Activated CD4-positive, alpha-beta memory T cell treated with anti-CD3 and anti-CD28 coated beads, Interleukin-2, amount 10 ng/mL, durations not matched to agents 7 days and 5 days (primary cell): Measurements from ENCODE around the gene HBD. TPM values are rescaled to one million over a fixed set of nuclear protein-coding genes. Genes with fewer than 3 reads are reported as not detected.
A peak's percentile ranks its signal among the peaks of the same experiment; 100 is the strongest.

ENCODE experiments used
- CTCF ChIA-PET: fragments of 350-600 bp; sonication (Branson Sonifier 250); formaldehyde crosslinking; loops from one replicate; lab custom pipeline; 2021; ENCODE audit warnings: antibody characterized with exemption, inconsistent platforms; lab: Charles Lee
- POLR2A ChIA-PET: fragments of 350-600 bp; sonication (Branson Sonifier 250); formaldehyde crosslinking; loops from one replicate; lab custom pipeline; 2021; ENCODE audit warnings: antibody characterized with exemption; lab: Charles Lee
- DNase-seq: peaks from one replicate; pipeline ENCODE4 v3.0.0-alpha.2; 2020
- H3K27ac Mint-ChIP-seq: one replicate; pipeline ENCODE4 v1.8.0; 2021; ENCODE audit warnings: mild to moderate bottlenecking, mixed read lengths
- H3K27me3 Mint-ChIP-seq: one replicate; pipeline ENCODE4 v1.8.0; 2021; ENCODE audit warnings: mixed read lengths
- H3K36me3 Mint-ChIP-seq: one replicate; pipeline ENCODE4 v1.8.0; 2021; ENCODE audit warnings: low read depth, mixed read lengths
- H3K4me1 Mint-ChIP-seq: one replicate; pipeline ENCODE4 v1.8.0; 2021; ENCODE audit warnings: mixed read lengths
- H3K4me3 Mint-ChIP-seq: one replicate; pipeline ENCODE4 v1.8.0; 2021; ENCODE audit warnings: mild to moderate bottlenecking, mixed read lengths
- H3K9me3 Mint-ChIP-seq: one replicate; pipeline ENCODE4 v1.8.0; 2021; ENCODE audit warnings: mixed read lengths
- total RNA-seq, 2 experiments: library from RNA; stranded (reverse); gene quantifications; one replicate each; pipeline ENCODE4 v1.2.3, GENCODE V29; 2021

HBD gene
- total RNA-seq = not detected

- H3K27ac Mint-ChIP-seq = no peak within 1 kb of the TSS
- H3K36me3 Mint-ChIP-seq = no peaks in the 10 kb centered on the region
- H3K4me1 Mint-ChIP-seq = peaks cover 5% of the 10 kb centered on the region
- no peaks in the 10 kb centered on the region for H3K9me3 Mint-ChIP-seq
- DNase-seq = no peak
- H3K4me3 Mint-ChIP-seq = no peak within 1 kb of the TSS
- CTCF ChIA-PET = no interaction called here
- POLR2A ChIA-PET = no interaction called here
- H3K27me3 Mint-ChIP-seq = no peaks in the 10 kb centered on the region
Measured at GRCh38 chr11:5234381-5234834, at the start of gene HBD. HBD (minus strand) TSS chr11:5234483; CDS start chr11:5234433, 50 bp downstream.

DNA sequence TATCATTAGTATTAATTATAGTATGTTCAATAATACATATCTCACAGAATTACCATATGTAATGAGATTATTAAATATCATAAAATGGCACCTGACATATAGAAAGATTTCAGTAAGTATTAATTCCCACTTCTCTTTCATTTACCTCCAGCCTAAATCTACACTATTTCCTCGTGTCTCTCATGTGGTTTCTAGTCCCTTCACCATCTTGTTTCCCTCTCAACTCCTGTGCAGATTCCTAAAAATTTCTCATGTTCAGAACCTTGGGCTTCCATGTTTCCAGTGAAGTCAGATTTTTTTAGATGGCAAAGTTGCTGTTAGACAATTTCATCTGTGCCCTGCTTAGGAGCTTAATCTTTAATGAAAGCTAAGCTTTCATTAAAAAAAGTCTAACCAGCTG lies 49.6 kb upstream of the HBD start:
- Mint-ChIP-seq H3K4me3 (no peak overlapping the region), H3K9me3 (no peaks in the 10 kb centered on the region), H3K36me3 (no peaks in the 10 kb centered on the region), H3K27ac (no peak overlapping the region), H3K4me1 (peaks cover 8% of the 10 kb centered on the region), H3K27me3 (no peaks in the 10 kb centered on the region)
- ChIA-PET CTCF (interaction anchor here (1.0 kb wide), 1 partner anchor 9 kb away, joined by 3 read pairs; no protein-coding TSS in a partner anchor), POLR2A (no interaction called here)
- no peak for DNase-seq

- H3K27ac Mint-ChIP-seq = no peak overlapping the region
- H3K4me1 Mint-ChIP-seq = peaks cover 8% of the 10 kb centered on the region
- no peaks in the 10 kb centered on the region for H3K27me3 Mint-ChIP-seq
- H3K4me3 Mint-ChIP-seq = no peak overlapping the region
- DNase-seq = no peak
- no peaks in the 10 kb centered on the region for H3K9me3 Mint-ChIP-seq
- ChIA-PET CTCF (interaction anchor here (0.7 kb wide), 1 partner anchor 19 kb away, joined by 3 read pairs; no protein-coding TSS in a partner anchor), POLR2A (no interaction called here)
- H3K36me3 Mint-ChIP-seq = no peaks in the 10 kb centered on the region
Measured at GRCh38 chr11:5283086-5283485, 48.8 kb upstream of the HBD start.

DNA sequence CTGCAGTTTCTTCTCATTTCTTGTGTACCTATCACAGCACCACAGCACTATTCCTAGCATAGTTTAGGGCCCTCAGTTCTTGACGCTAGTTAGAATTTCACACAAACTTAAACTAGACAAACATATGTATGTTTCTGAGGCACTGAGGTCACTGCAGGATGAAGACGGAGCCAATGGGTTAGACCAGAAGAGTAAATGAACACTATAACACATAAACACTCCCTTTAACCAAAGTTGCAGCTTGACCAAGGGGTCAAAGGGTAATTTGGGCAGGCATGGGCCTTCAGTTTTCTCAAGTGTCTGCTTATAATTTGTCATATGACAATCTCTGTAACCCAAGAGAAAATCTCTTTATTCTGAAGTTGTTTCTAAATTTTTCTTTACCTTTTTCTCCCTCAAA lies 48.3 kb upstream of the HBD start:
- no peaks in the 10 kb centered on the region for H3K36me3 Mint-ChIP-seq
- H3K9me3 Mint-ChIP-seq = no peaks in the 10 kb centered on the region
- no peak overlapping the region for H3K4me3 Mint-ChIP-seq
- ChIA-PET POLR2A (no interaction called here), CTCF (interaction anchor here (0.7 kb wide), 1 partner anchor 20 kb away, joined by 3 read pairs; no protein-coding TSS in a partner anchor)
- no peaks in the 10 kb centered on the region for H3K27me3 Mint-ChIP-seq
- peaks cover 8% of the 10 kb centered on the region for H3K4me1 Mint-ChIP-seq
- H3K27ac Mint-ChIP-seq = no peak overlapping the region
- DNase-seq = no peak

GRCh38 chr11:5281596-5281995 lies 47.3 kb upstream of the HBD start:
- CTCF ChIA-PET = interaction anchor here (0.9 to 1.9 kb wide), 2 partner anchors 9 to 17 kb away, joined by 3 to 8 read pairs; no protein-coding TSS in a partner anchor
- no peaks in the 10 kb centered on the region for H3K27me3 Mint-ChIP-seq
- no peak overlapping the region for H3K4me3 Mint-ChIP-seq
- H3K36me3 Mint-ChIP-seq = no peaks in the 10 kb centered on the region
- H3K4me1 Mint-ChIP-seq = peaks cover 8% of the 10 kb centered on the region
- no peak for DNase-seq
- no peaks in the 10 kb centered on the region for H3K9me3 Mint-ChIP-seq
- POLR2A ChIA-PET = no interaction called here
- H3K27ac Mint-ChIP-seq = no peak overlapping the region

- no peaks in the 10 kb centered on the region for H3K36me3 Mint-ChIP-seq
- no peak overlapping the region for H3K27ac Mint-ChIP-seq
- no peaks in the 10 kb centered on the region for H3K27me3 Mint-ChIP-seq
- DNase-seq = peak; percentile 42
- H3K4me3 Mint-ChIP-seq = no peak overlapping the region
- ChIA-PET POLR2A (no interaction called here), CTCF (interaction anchor here (1.9 kb wide), 1 partner anchor 10 kb away, joined by 8 read pairs; no protein-coding TSS in a partner anchor)
- peaks cover 8% of the 10 kb centered on the region for H3K4me1 Mint-ChIP-seq
- no peaks in the 10 kb centered on the region for H3K9me3 Mint-ChIP-seq
Measured at GRCh38 chr11:5280582-5281102, 46.4 kb upstream of the HBD start.

DNA sequence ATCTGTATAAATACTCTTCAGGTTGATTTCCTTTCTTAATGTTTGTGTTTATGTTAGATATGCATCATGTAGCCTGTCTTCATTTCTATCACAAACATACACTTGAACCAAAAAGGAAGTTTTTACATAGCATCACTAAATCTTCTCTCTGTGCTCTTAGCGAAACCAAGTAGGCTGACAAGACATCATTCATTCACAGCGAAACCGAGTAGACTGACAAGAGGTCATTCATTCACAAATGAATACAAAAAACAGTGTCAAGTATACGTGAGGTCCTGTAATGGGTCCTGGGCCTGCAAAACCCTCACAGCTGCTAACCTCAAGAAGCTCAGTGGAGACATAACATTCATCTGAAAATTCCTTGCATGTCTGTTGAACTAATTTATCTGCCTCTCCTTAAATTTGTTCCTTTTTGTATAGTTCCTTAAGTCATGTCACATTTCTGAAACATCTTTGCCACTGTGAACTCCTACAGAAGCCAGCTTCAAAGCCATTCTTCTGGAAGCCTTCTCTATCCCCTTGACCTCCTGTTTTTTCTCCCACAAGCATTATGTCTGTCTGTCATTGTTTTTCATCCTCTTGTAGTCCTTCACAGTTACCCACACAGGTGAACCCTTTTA lies 45.3 kb upstream of the HBD start:
- Mint-ChIP-seq H3K4me3 (no peak overlapping the region), H3K36me3 (no peaks in the 10 kb centered on the region), H3K4me1 (peaks cover 8% of the 10 kb centered on the region), H3K27ac (no peak overlapping the region), H3K27me3 (peaks cover under 1% of the 10 kb centered on the region), H3K9me3 (no peaks in the 10 kb centered on the region)
- CTCF ChIA-PET = no interaction called here
- POLR2A ChIA-PET = no interaction called here
- DNase-seq = no peak

- Mint-ChIP-seq H3K9me3 (no peaks in the 10 kb centered on the region), H3K4me3 (no peak overlapping the region), H3K27me3 (peaks cover 3% of the 10 kb centered on the region), H3K4me1 (peaks cover 8% of the 10 kb centered on the region), H3K36me3 (no peaks in the 10 kb centered on the region), H3K27ac (no peak overlapping the region)
- POLR2A ChIA-PET = no interaction called here
- CTCF ChIA-PET = no interaction called here
- no peak for DNase-seq
Measured at GRCh38 chr11:5277807-5278382, 43.6 kb upstream of the HBD start.

GRCh38 chr11:5276697-5277096 lies 42.4 kb upstream of the HBD start:
- ChIA-PET POLR2A (no interaction called here), CTCF (interaction anchor here (0.7 kb wide), 1 partner anchor 134 kb away, joined by 3 read pairs; no protein-coding TSS in a partner anchor)
- Mint-ChIP-seq H3K4me3 (no peak overlapping the region), H3K36me3 (no peaks in the 10 kb centered on the region), H3K27me3 (peaks cover 3% of the 10 kb centered on the region), H3K9me3 (no peaks in the 10 kb centered on the region), H3K4me1 (peaks cover 8% of the 10 kb centered on the region), H3K27ac (no peak overlapping the region)
- DNase-seq = no peak

DNA sequence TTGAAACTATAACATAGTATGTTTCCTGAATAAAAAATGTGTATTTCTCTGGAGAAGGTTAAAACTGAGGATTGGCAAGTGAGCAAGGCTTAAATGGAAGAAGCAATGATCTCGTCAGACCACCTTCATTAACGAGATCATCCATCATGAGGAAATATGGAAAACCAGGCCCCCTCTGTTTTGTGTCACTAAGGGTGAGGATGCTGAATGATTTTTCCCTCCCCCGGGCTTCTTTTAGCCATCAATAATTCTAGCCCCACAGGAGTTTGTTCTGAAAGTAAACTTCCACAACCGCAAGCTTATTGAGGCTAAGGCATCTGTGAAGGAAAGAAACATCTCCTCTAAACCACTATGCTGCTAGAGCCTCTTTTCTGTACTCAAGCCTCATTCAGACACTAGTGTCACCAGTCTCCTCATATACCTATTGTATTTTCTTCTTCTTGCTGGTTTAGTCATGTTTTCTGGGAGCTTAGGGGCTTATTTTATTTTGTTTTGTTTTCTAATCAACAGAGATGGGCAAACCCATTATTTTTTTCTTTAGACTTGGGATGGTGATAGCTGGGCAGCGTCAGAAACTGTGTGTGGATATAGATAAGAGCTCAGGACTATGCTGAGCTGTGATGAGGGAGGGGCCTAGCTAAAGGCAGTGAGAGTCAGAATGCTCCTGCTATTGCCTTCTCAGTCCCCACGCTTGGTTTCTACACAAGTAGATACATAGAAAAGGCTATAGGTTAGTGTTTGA lies 41.3 kb upstream of the HBD start:
- H3K36me3 Mint-ChIP-seq = no peaks in the 10 kb centered on the region
- H3K4me3 Mint-ChIP-seq = no peak overlapping the region
- CTCF ChIA-PET = interaction anchor here (1.4 kb wide), 1 partner anchor 8 kb away, joined by 3 read pairs; no protein-coding TSS in a partner anchor
- no peak overlapping the region for H3K27ac Mint-ChIP-seq
- POLR2A ChIA-PET = no interaction called here
- no peak for DNase-seq
- peaks cover 4% of the 10 kb centered on the region for H3K4me1 Mint-ChIP-seq
- H3K9me3 Mint-ChIP-seq = no peaks in the 10 kb centered on the region
- peaks cover 3% of the 10 kb centered on the region for H3K27me3 Mint-ChIP-seq

GRCh38 chr11:5274395-5274794 lies 40.1 kb upstream of the HBD start:
- no peak overlapping the region for H3K27ac Mint-ChIP-seq
- no peaks in the 10 kb centered on the region for H3K9me3 Mint-ChIP-seq
- POLR2A ChIA-PET = no interaction called here
- no peaks in the 10 kb centered on the region for H3K4me1 Mint-ChIP-seq
- peaks cover 3% of the 10 kb centered on the region for H3K27me3 Mint-ChIP-seq
- H3K36me3 Mint-ChIP-seq = no peaks in the 10 kb centered on the region
- no peak overlapping the region for H3K4me3 Mint-ChIP-seq
- DNase-seq = no peak
- CTCF ChIA-PET = interaction anchor here (1.4 kb wide), 1 partner anchor 10 kb away, joined by 3 read pairs; no protein-coding TSS in a partner anchor

DNA sequence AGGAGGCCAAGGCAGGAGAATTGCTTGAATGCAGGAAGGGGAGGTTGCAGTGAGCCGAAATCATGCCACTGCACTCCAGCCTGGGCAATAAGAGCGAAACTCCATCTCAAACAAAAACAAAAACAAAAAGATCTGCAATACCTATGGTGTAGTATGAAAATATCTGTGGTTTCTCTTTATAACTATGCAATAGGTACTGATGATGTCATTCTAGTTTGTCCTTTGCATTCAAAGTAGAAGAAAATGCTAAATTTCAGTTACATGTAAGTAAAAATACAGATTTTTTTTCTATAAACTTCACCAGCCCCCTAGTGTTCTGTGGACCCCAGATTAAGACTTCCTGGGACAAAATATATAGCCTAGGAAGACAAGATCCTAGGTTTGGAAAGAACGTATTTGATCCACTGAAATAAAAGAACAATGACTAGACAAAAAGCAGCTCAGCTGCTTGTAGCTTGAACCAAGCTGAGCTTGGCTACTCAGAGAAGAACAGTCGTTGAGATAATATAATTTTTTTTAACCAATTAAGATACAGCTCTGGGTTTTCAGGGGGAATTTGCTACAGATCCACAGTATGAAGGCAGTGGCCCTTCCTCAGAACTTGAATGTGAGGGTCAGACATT lies 38.2 kb upstream of the HBD start:
- POLR2A ChIA-PET = no interaction called here
- no peak overlapping the region for H3K4me3 Mint-ChIP-seq
- peaks cover 3% of the 10 kb centered on the region for H3K27me3 Mint-ChIP-seq
- no peaks in the 10 kb centered on the region for H3K9me3 Mint-ChIP-seq
- no peaks in the 10 kb centered on the region for H3K4me1 Mint-ChIP-seq
- no peak overlapping the region for H3K27ac Mint-ChIP-seq
- DNase-seq = no peak
- no peaks in the 10 kb centered on the region for H3K36me3 Mint-ChIP-seq
- CTCF ChIA-PET = no interaction called here
